ENCODE measurements around the gene FAP.

DNA sequence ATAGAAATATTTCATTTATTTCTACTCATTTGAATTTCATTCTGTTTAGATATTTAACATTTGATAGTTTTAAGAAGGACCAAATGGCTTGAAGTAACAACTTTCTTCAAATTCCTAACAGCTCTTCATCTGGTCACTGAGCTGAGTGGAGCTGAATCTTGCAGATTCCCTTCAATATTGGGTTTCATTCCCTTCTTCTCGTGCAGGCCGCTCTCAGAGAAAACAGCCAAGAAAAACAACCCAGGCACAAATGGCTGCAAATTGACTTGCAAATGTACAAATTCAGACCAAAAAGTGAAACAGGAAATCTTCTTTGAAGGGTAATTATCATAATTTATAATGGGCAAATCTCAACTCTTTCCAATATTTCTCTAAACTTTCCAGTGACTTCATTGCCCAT is 60.9 kb downstream of the FAP start:
- TF ChIP-seq, protein P1, sequence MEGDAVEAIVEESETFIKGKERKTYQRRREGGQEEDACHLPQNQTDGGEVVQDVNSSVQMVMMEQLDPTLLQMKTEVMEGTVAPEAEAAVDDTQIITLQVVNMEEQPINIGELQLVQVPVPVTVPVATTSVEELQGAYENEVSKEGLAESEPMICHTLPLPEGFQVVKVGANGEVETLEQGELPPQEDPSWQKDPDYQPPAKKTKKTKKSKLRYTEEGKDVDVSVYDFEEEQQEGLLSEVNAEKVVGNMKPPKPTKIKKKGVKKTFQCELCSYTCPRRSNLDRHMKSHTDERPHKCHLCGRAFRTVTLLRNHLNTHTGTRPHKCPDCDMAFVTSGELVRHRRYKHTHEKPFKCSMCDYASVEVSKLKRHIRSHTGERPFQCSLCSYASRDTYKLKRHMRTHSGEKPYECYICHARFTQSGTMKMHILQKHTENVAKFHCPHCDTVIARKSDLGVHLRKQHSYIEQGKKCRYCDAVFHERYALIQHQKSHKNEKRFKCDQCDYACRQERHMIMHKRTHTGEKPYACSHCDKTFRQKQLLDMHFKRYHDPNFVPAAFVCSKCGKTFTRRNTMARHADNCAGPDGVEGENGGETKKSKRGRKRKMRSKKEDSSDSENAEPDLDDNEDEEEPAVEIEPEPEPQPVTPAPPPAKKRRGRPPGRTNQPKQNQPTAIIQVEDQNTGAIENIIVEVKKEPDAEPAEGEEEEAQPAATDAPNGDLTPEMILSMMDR (IDR thresholded peaks at IDR 0.05), result no peak
- no peak for TF ChIP-seq POLR2A (IDR thresholded peaks at IDR 0.05)
